Tibial artery (tissue), 4 donors: ENCODE measurements around the gene LRRC8C.

Experiments used
- DNase-seq, 2 donors: peaks; one replicate each; pipeline ENCODE4 v3.0.0-alpha.2; 2019
- H3K27ac ChIP-seq, 2 donors: fragments of 200-600 bp; sonication (generic) in 1 of 2; 1 replicate in 1 of 2; 2 replicates in 1 of 2; pipeline ENCODE4 v1.5.1; 2018 to 2019; ENCODE audit warnings: mild to moderate bottlenecking in 1 of 2
- H3K27me3 ChIP-seq, 2 donors: fragments of 200-600 bp; sonication (generic) in 1 of 2; one replicate each; pipeline versions ENCODE4 v1.5.1 to v1.6.0; 2016 to 2019
- H3K36me3 ChIP-seq, 3 donors: fragments of 200-600 bp; sonication (generic) in 2 of 3; one replicate each; pipeline ENCODE4 v1.5.1; 2016 to 2019; ENCODE audit warnings: mild to moderate bottlenecking in 2 of 3
- H3K4me1 ChIP-seq, 4 donors: fragments of 200-600 bp; sonication (generic) in 2 of 4; 1 replicate in 3 of 4; 2 replicates in 1 of 4; pipeline ENCODE4 v1.5.1; 2016 to 2019
- H3K4me3 ChIP-seq, 2 donors: fragments of 200-600 bp; sonication (generic) in 1 of 2; 1 replicate in 1 of 2; 2 replicates in 1 of 2; pipeline ENCODE4 v1.5.1; 2018 to 2019; ENCODE audit warnings: mild to moderate bottlenecking in 2 of 2
- H3K9me3 ChIP-seq, 3 donors: fragments of 200-600 bp; sonication (generic) in 1 of 3; one replicate each; pipeline ENCODE4 v1.5.1; 2016 to 2019
- CTCF ChIP-seq, 2 experiments: fragments of 200-600 bp in 1 of 2; fragments of 450-650 bp in 1 of 2; IDR thresholded peaks; one replicate each; pipeline ENCODE4 v1.5.1; 2017 to 2019; ENCODE audit warnings: antibody characterized with exemption in 2 of 2, mild to moderate bottlenecking in 1 of 2, moderate library complexity in 1 of 2
- intact Hi-C: fragments of 100-400 bp; cut with DNase I; formaldehyde crosslinking; loops from one replicate; pipeline ENCODE4 v1.15.0; 2023; ENCODE audit warnings: low total_unique reads

Gene LRRC8C

GRCh38 chr1:89637496-89637895 lies 4.6 kb downstream of the LRRC8C start:
- peaks cover 0 to 9% (median 2%) of the 10 kb centered on the region in 4 donors for H3K4me1 ChIP-seq
- no peaks in the 10 kb centered on the region for H3K36me3 ChIP-seq
- no peaks in the 10 kb centered on the region for H3K27me3 ChIP-seq
- no peak for DNase-seq
- H3K27ac ChIP-seq = no peak overlapping the region
- H3K4me3 ChIP-seq = no peak overlapping the region
- TF ChIP-seq CTCF (IDR thresholded peaks at IDR 0.05) = no peak
- H3K9me3 ChIP-seq = no peaks in the 10 kb centered on the region
- intact Hi-C loops = loop anchor here (10.0 kb wide), 1 partner anchor 113 kb away; the partner anchor contains the start of gene LRRC8B

DNA sequence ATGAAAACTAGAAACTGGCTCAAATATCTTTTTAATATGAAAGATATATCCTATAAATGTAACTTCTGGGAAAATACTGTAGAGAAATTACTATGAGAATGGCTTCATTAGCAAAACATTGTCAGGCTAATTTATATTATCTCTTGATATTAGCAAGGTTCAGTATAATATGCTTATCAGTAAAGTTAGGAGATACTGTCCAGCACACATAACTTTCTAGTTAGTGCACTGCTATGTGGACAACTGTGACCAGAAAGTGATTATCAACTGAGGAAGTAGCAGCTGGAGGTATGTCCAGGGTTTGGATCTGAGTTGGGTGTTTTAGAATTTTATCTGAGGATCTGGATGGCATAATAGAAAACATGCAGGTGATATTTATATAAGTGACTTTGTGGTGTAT lies 7.5 kb downstream of the LRRC8C start:
- H3K27ac ChIP-seq = no peak overlapping the region
- no peaks in the 10 kb centered on the region for H3K27me3 ChIP-seq
- DNase-seq = no peak
- no peaks in the 10 kb centered on the region for H3K4me1 ChIP-seq
- TF ChIP-seq CTCF (IDR thresholded peaks at IDR 0.05) = no peak
- H3K4me3 ChIP-seq = no peak overlapping the region
- H3K36me3 ChIP-seq = no peaks in the 10 kb centered on the region
- intact Hi-C loops = no loop called here
- H3K9me3 ChIP-seq = no peaks in the 10 kb centered on the region

- Histone ChIP-seq H3K4me1 (no peaks in the 10 kb centered on the region), H3K4me3 (no peak overlapping the region), H3K27ac (no peak overlapping the region), H3K27me3 (no peaks in the 10 kb centered on the region), H3K9me3 (no peaks in the 10 kb centered on the region), H3K36me3 (no peaks in the 10 kb centered on the region)
- TF ChIP-seq CTCF (IDR thresholded peaks at IDR 0.05) = no peak
- no peak for DNase-seq
- intact Hi-C loops = no loop called here
These were observed 8.9 kb downstream of the LRRC8C start for GRCh38 chr1:89641781-89642180.

DNA sequence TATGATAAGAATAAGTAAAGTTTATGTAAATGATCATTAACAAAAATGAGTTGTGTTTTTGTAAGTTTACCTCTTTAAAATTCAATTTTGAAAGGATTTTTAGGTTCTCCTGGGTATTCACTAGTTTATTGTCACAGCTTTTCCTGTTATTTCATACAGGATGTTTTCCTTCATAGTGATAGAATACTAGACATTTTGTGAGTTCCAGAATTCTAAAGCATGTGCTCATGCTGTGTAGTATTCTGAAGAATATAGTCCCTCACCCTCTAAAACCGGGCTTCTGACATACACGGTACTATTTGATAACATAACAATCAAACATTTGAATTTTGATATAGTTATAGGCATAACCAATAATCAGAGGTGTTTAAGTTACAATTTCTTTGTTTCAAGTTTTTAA lies 10.7 kb downstream of the LRRC8C start:
- no peak for DNase-seq
- H3K4me1 ChIP-seq = no peaks in the 10 kb centered on the region
- H3K9me3 ChIP-seq = no peaks in the 10 kb centered on the region
- H3K36me3 ChIP-seq = no peaks in the 10 kb centered on the region
- no peak overlapping the region for H3K27ac ChIP-seq
- H3K4me3 ChIP-seq = no peak overlapping the region
- TF ChIP-seq CTCF (IDR thresholded peaks at IDR 0.05) = no peak
- intact Hi-C loops = no loop called here
- H3K27me3 ChIP-seq = no peaks in the 10 kb centered on the region

GRCh38 chr1:89644119-89644814 lies 11.3 kb downstream of the LRRC8C start:
- Histone ChIP-seq H3K36me3 (no peaks in the 10 kb centered on the region), H3K4me3 (no peak overlapping the region), H3K4me1 (peaks cover 0 to 5% (median 0%) of the 10 kb centered on the region in 4 donors), H3K27me3 (no peaks in the 10 kb centered on the region), H3K27ac (no peak overlapping the region), H3K9me3 (no peaks in the 10 kb centered on the region)
- DNase-seq = no peak
- no peak for TF ChIP-seq CTCF (IDR thresholded peaks at IDR 0.05)
- intact Hi-C loops = no loop called here
